KOPT-K1 (cell line): ENCODE measurements around the gene NHEJ1.

ENCODE experiments used
- H3K27ac ChIP-seq: fragments of 200-600 bp; sonication (generic); 2 replicates; pipeline ENCODE4 v1.5.1; 2016; ENCODE audit warnings: antibody characterized with exemption, mild to moderate bottlenecking, low read depth, low read length; ENCODE audit not compliant: poor library complexity, severe bottlenecking
- H3K36me3 ChIP-seq: fragments of 200-600 bp; sonication (generic); 2 replicates; pipeline ENCODE4 v1.5.1; 2017; ENCODE audit warnings: antibody characterized with exemption, mild to moderate bottlenecking, low read length, moderate library complexity; ENCODE audit not compliant: insufficient read depth
- H3K9me3 ChIP-seq: fragments of 200-600 bp; sonication (generic); 2 replicates; pipeline ENCODE4 v1.5.1; 2017; ENCODE audit warnings: antibody characterized with exemption, low read length, mild to moderate bottlenecking; ENCODE audit not compliant: insufficient read depth, poor library complexity, severe bottlenecking

Gene NHEJ1

GRCh38 chr2:219125225-219125885, 35.3 kb downstream of the NHEJ1 start:
- Histone ChIP-seq H3K36me3 (no peaks in the 10 kb centered on the region), H3K9me3 (no peaks in the 10 kb centered on the region), H3K27ac (no peak overlapping the region)

GRCh38 chr2:219124381-219125110, 36.1 kb downstream of the NHEJ1 start:
- no peak overlapping the region for H3K27ac ChIP-seq
- H3K36me3 ChIP-seq, result no peaks in the 10 kb centered on the region
- H3K9me3 ChIP-seq, result no peaks in the 10 kb centered on the region

- no peak overlapping the region for H3K27ac ChIP-seq
- H3K9me3 ChIP-seq, result no peaks in the 10 kb centered on the region
- no peaks in the 10 kb centered on the region for H3K36me3 ChIP-seq
These were observed 37.1 kb downstream of the NHEJ1 start for GRCh38 chr2:219123356-219124135.

- no peaks in the 10 kb centered on the region for H3K36me3 ChIP-seq
- H3K27ac ChIP-seq, result no peak overlapping the region
- no peaks in the 10 kb centered on the region for H3K9me3 ChIP-seq
These were observed 38.2 kb downstream of the NHEJ1 start for GRCh38 chr2:219122202-219122980.

- Histone ChIP-seq H3K27ac (no peak overlapping the region), H3K36me3 (no peaks in the 10 kb centered on the region), H3K9me3 (no peaks in the 10 kb centered on the region)
These were observed 40.5 kb downstream of the NHEJ1 start for GRCh38 chr2:219120082-219120481.

GRCh38 chr2:219119422-219120043, 41.1 kb downstream of the NHEJ1 start:
- Histone ChIP-seq H3K27ac (no peak overlapping the region), H3K9me3 (no peaks in the 10 kb centered on the region), H3K36me3 (no peaks in the 10 kb centered on the region)

GRCh38 chr2:219118504-219118903, 42.1 kb downstream of the NHEJ1 start:
- no peaks in the 10 kb centered on the region for H3K9me3 ChIP-seq
- no peak overlapping the region for H3K27ac ChIP-seq
- H3K36me3 ChIP-seq, result no peaks in the 10 kb centered on the region

- H3K36me3 ChIP-seq, result no peaks in the 10 kb centered on the region
- H3K9me3 ChIP-seq, result no peaks in the 10 kb centered on the region
These were observed 43.6 kb downstream of the NHEJ1 start for GRCh38 chr2:219116776-219117646.

GRCh38 chr2:219112651-219113338, 47.8 kb downstream of the NHEJ1 start:
- Histone ChIP-seq H3K36me3 (no peaks in the 10 kb centered on the region), H3K9me3 (no peaks in the 10 kb centered on the region), H3K27ac (no peak overlapping the region)

More at GRCh38 chr2:219116776-219117646, 43.6 kb downstream of the NHEJ1 start:
- H3K27ac ChIP-seq, result no peak overlapping the region

GRCh38 chr2:219112062-219112406, 48.6 kb downstream of the NHEJ1 start:
- Histone ChIP-seq H3K27ac (no peak overlapping the region), H3K9me3 (no peaks in the 10 kb centered on the region), H3K36me3 (no peaks in the 10 kb centered on the region)

- Histone ChIP-seq H3K36me3 (no peaks in the 10 kb centered on the region), H3K9me3 (no peaks in the 10 kb centered on the region), H3K27ac (no peak overlapping the region)
These were observed 49.1 kb downstream of the NHEJ1 start for GRCh38 chr2:219111375-219112061.

GRCh38 chr2:219109471-219109870, 51.1 kb downstream of the NHEJ1 start:
- Histone ChIP-seq H3K9me3 (no peaks in the 10 kb centered on the region), H3K27ac (no peak overlapping the region), H3K36me3 (no peaks in the 10 kb centered on the region)

GRCh38 chr2:219107758-219108157, 52.9 kb downstream of the NHEJ1 start:
- H3K36me3 ChIP-seq, result no peaks in the 10 kb centered on the region
- no peaks in the 10 kb centered on the region for H3K9me3 ChIP-seq
- no peak overlapping the region for H3K27ac ChIP-seq
